SK-N-SH (cell line): ENCODE results near the gene TCP11L2. TPM values are rescaled to one million over a fixed set of nuclear protein-coding genes. Genes with fewer than 3 reads are reported as not detected.

Source experiments
- CTCF ChIA-PET: fragments of 300-600, 350-600 bp; formaldehyde crosslinking; extraction: SDS; loops from one replicate; lab custom pipeline; 2021; lab: Yijun Ruan, JAX
- POLR2A ChIA-PET: fragments of 350-600 bp; sonication (Branson Sonifier 250); formaldehyde crosslinking; extraction: SDS; loops from one replicate; lab custom pipeline; 2020; ENCODE audit warnings: antibody characterized with exemption, inconsistent platforms; lab: Yijun Ruan, JAX
- DNase-seq: peaks from one replicate; pipeline ENCODE4 v3.0.0; 2012
- H2AFZ ChIP-seq: fragments of 200-600 bp; sonication (generic); 2 replicates; pipeline ENCODE4 v1.8.1; 2016; ENCODE audit warnings: antibody characterized with exemption, mild to moderate bottlenecking, low read depth
- H3F3A ChIP-seq: fragments of 200-600 bp; sonication (generic); replicated peaks from 2 replicates; pipeline ENCODE3; 2016; ENCODE audit warnings: antibody characterized with exemption, mild to moderate bottlenecking; ENCODE audit not compliant: insufficient read depth
- H3K27ac ChIP-seq, 2 experiments: fragments of 200-500 bp in 1 of 2; fragments of 200-600 bp in 1 of 2; sonication (Bioruptor generic) in 1 of 2; sonication (generic), shearing (Covaris generic) in 1 of 2; 2 replicates each; pipeline versions ENCODE4 v1.5.1 to v1.6.1; 2014 to 2016; ENCODE audit warnings: low read depth in 2 of 2, inconsistent platforms in 1 of 2, low read length in 1 of 2, mild to moderate bottlenecking in 1 of 2, mixed read lengths in 1 of 2
- H3K27me3 ChIP-seq: fragments of 200-600 bp; sonication (generic), shearing (Covaris generic); 2 replicates; pipeline ENCODE4 v1.6.1; 2016; ENCODE audit warnings: mixed run types; ENCODE audit not compliant: insufficient read depth
- H3K36me3 ChIP-seq, 2 experiments: fragments of 200-500 bp in 1 of 2; fragments of 200-600 bp in 1 of 2; sonication (Bioruptor generic) in 1 of 2; sonication (generic) in 1 of 2; replicated peaks in 1 of 2; 2 replicates each; pipeline versions ENCODE3 to v1.5.1; 2014 to 2016; ENCODE audit warnings: low read length in 1 of 2, mild to moderate bottlenecking in 1 of 2; ENCODE audit not compliant: insufficient read depth in 2 of 2, control insufficient read depth in 1 of 2
- H3K4me1 ChIP-seq, 2 experiments: fragments of 200-500 bp in 1 of 2; fragments of 200-600 bp in 1 of 2; sonication (Bioruptor generic) in 1 of 2; sonication (generic), shearing (Covaris generic) in 1 of 2; 2 replicates each; pipeline versions ENCODE4 v1.5.1 to v1.6.1; 2014 to 2016; ENCODE audit warnings: low read depth in 1 of 2, low read length in 1 of 2, mixed run types in 1 of 2; ENCODE audit not compliant: insufficient read depth in 2 of 2, control insufficient read depth in 1 of 2
- H3K4me2 ChIP-seq: fragments of 200-600 bp; sonication (generic), shearing (Covaris generic); 2 replicates; pipeline ENCODE4 v1.6.1; 2017; ENCODE audit warnings: mixed run types
- H3K4me3 ChIP-seq, 2 experiments: fragments of 200-500 bp in 1 of 2; fragments of 200-600 bp in 1 of 2; sonication (Bioruptor generic) in 1 of 2; sonication (generic), shearing (Covaris generic) in 1 of 2; 2 replicates each; pipeline versions ENCODE4 v1.5.1 to v1.8.1; 2014 to 2016; ENCODE audit warnings: low read depth in 2 of 2, inconsistent platforms in 1 of 2, low read length in 1 of 2, mild to moderate bottlenecking in 1 of 2, mixed read lengths in 1 of 2, moderate library complexity in 1 of 2
- H3K79me2 ChIP-seq: fragments of 200-600 bp; sonication (generic); 2 replicates; pipeline ENCODE4 v1.8.1; 2017; ENCODE audit warnings: mild to moderate bottlenecking; ENCODE audit not compliant: insufficient read depth
- H3K9ac ChIP-seq: fragments of 200-600 bp; sonication (generic); 2 replicates; pipeline ENCODE4 v1.6.1; 2017; ENCODE audit warnings: mixed run types
- H3K9me2 ChIP-seq: fragments of 200-600 bp; sonication (generic); 2 replicates; pipeline ENCODE4 v1.6.1; 2017; ENCODE audit warnings: mixed run types
- H3K9me3 ChIP-seq: fragments of 200-600 bp; sonication (generic); 2 replicates; pipeline ENCODE4 v1.6.1; 2017; ENCODE audit warnings: mixed run types, mild to moderate bottlenecking, moderate library complexity
- H4K20me1 ChIP-seq: fragments of 200-600 bp; sonication (generic); 2 replicates; pipeline ENCODE4 v1.6.1; 2017; ENCODE audit warnings: mild to moderate bottlenecking, mixed run types; ENCODE audit not compliant: insufficient read depth
- CHD2 ChIP-seq: fragments of 150-350 bp; IDR thresholded peaks from 2 replicates; pipeline ENCODE4 v1.6.1; 2018; ENCODE audit warnings: low read length; ENCODE audit not compliant: partially characterized antibody
- CTCF ChIP-seq: fragments of 200-600 bp; sonication (generic); IDR thresholded peaks from 2 replicates; pipeline ENCODE4 v1.6.1; 2017; ENCODE audit warnings: antibody characterized with exemption, mild to moderate bottlenecking, moderate library complexity
- ELF1 ChIP-seq: IDR thresholded peaks from 2 replicates; pipeline ENCODE4 v1.4.0; 2012
- FOSL2 ChIP-seq: IDR thresholded peaks from 2 replicates; pipeline ENCODE4 v1.4.0; 2012; ENCODE audit warnings: low read depth, mild to moderate bottlenecking, moderate library complexity, borderline replicate concordance
- GABPA ChIP-seq: IDR thresholded peaks from 2 replicates; pipeline ENCODE4 v1.4.0; 2012; ENCODE audit warnings: low read depth, mild to moderate bottlenecking
- IRF3 ChIP-seq: fragments of 150-350 bp; IDR thresholded peaks from 2 replicates; pipeline ENCODE4 v1.6.1; 2016; ENCODE audit warnings: mild to moderate bottlenecking, low read depth, low read length
- MEF2A ChIP-seq: IDR thresholded peaks from 2 replicates; pipeline ENCODE4 v1.4.0; 2012; ENCODE audit warnings: low read depth, borderline replicate concordance
- MXI1 ChIP-seq: IDR thresholded peaks from 2 replicates; pipeline ENCODE4 v1.6.1; 2012; ENCODE audit warnings: mild to moderate bottlenecking, low read depth, low read length, improper control_type of control experiment
- NFIC ChIP-seq: IDR thresholded peaks from 2 replicates; pipeline ENCODE4 v1.4.0; 2012; ENCODE audit warnings: borderline replicate concordance
- NRF1 ChIP-seq: IDR thresholded peaks from 2 replicates; pipeline ENCODE4 v1.6.1; 2012; ENCODE audit warnings: low read depth, mild to moderate bottlenecking, low read length
- PBX3 ChIP-seq: IDR thresholded peaks from 2 replicates; pipeline ENCODE4; 2012
- RCOR1 ChIP-seq: fragments of 150-350 bp; IDR thresholded peaks from 2 replicates; pipeline ENCODE4 v1.6.1; 2017; ENCODE audit warnings: antibody characterized with exemption, low read length
- RFX5 ChIP-seq: IDR thresholded peaks from 2 replicates; pipeline ENCODE4 v1.6.1; 2012; ENCODE audit warnings: mild to moderate bottlenecking, improper control_type of control experiment, low read length
- SIN3A ChIP-seq: IDR thresholded peaks from 2 replicates; pipeline ENCODE4 v1.6.1; 2012; ENCODE audit warnings: low read depth, mild to moderate bottlenecking, low read length, moderate library complexity, borderline replicate concordance
- TAF1 ChIP-seq: IDR thresholded peaks from 2 replicates; pipeline ENCODE4 v1.6.1; 2012; ENCODE audit warnings: low read depth, mild to moderate bottlenecking, low read length, moderate library complexity, borderline replicate concordance
- TCF12 ChIP-seq: IDR thresholded peaks from 2 replicates; pipeline ENCODE4 v1.4.0; 2012
- TEAD4 ChIP-seq: IDR thresholded peaks from 2 replicates; pipeline ENCODE4 v1.4.0; 2012; ENCODE audit warnings: mild to moderate bottlenecking, borderline replicate concordance; ENCODE audit not compliant: insufficient read depth
- USF1 ChIP-seq: IDR thresholded peaks from 2 replicates; pipeline ENCODE4 v1.4.0; 2012; ENCODE audit warnings: low read depth, borderline replicate concordance
- USF2 ChIP-seq: fragments of 150-350 bp; IDR thresholded peaks from 2 replicates; pipeline ENCODE4 v1.6.1; 2017; ENCODE audit warnings: antibody characterized with exemption, low read length, low read depth, borderline replicate concordance
- YY1 ChIP-seq: IDR thresholded peaks from 2 replicates; pipeline ENCODE4 v1.4.0; 2012; ENCODE audit warnings: low read depth, mild to moderate bottlenecking
- ZBTB33 ChIP-seq: IDR thresholded peaks from 2 replicates; pipeline ENCODE4 v1.4.0; 2012; ENCODE audit warnings: low read depth, borderline replicate concordance
- WGBS: methylation state at CpG from one replicate; pipeline ENCODE4 v1.1.6; 2017; ENCODE audit warnings: low lambda C conversion rate; 5-methylcytosine and 5-hydroxymethylcytosine counted together
- polyA plus RNA-seq, 3 experiments: library from polyadenylated mRNA; depleted of rRNA; stranded (reverse); fragments of >200 nt; gene quantifications; 2 replicates each; pipeline ENCODE4 v1.2.3, GENCODE V29; 2012

The TCP11L2 gene
- polyA plus RNA-seq, 1 of the 3 experiments (the other 2 are of a cell fraction) = 4.0 TPM

GRCh38 chr12:106332536-106332935 lies 30.0 kb downstream of the TCP11L2 start:
- Histone ChIP-seq H2AFZ (no peak overlapping the region), H3K4me1 (no peaks in the 10 kb centered on the region), H3K4me2 (no peak overlapping the region), H3K9me3 (no peaks in the 10 kb centered on the region), H4K20me1 (no peaks in the 10 kb centered on the region), H3F3A (peaks cover 3% of the 10 kb centered on the region), H3K79me2 (no peaks in the 10 kb centered on the region), H3K27ac (no peak overlapping the region), H3K9me2 (no peaks in the 10 kb centered on the region), H3K4me3 (no peak overlapping the region), H3K27me3 (no peaks in the 10 kb centered on the region), H3K36me3 (peaks cover 4 to 9% of the 10 kb centered on the region in 2 experiments), H3K9ac (no peak overlapping the region)
- no peak for DNase-seq
- POLR2A ChIA-PET = no interaction called here
- TF ChIP-seq RFX5 (no peak), TEAD4 (no peak), CHD2 (no peak), ELF1 (no peak)
- CTCF ChIA-PET = interaction anchor here (1.8 kb wide), 1 partner anchor 106 kb away, joined by 5 read pairs; no protein-coding TSS in a partner anchor

GRCh38 chr12:106333010-106333409 lies 30.5 kb downstream of the TCP11L2 start:
- no peaks in the 10 kb centered on the region for H3K9me3 ChIP-seq
- 67% methylated on average over 2 of the region's 2 CpGs for WGBS
- peaks cover 4 to 9% of the 10 kb centered on the region in 2 experiments for H3K36me3 ChIP-seq
- no peaks in the 10 kb centered on the region for H3K4me1 ChIP-seq
- no peaks in the 10 kb centered on the region for H3K9me2 ChIP-seq
- no peaks in the 10 kb centered on the region for H3K27me3 ChIP-seq
- H3K9ac ChIP-seq = no peak overlapping the region
- no peak overlapping the region for H3K4me2 ChIP-seq
- POLR2A ChIA-PET = no interaction called here
- no peaks in the 10 kb centered on the region for H3K79me2 ChIP-seq
- H4K20me1 ChIP-seq = no peaks in the 10 kb centered on the region
- H3K4me3 ChIP-seq = no peak overlapping the region
- no peak for TF ChIP-seq CHD2
- TF ChIP-seq IRF3 = no peak
- no peak for TF ChIP-seq RCOR1
- no peak for TF ChIP-seq ELF1
- TF ChIP-seq TCF12 = no peak
- no peak for TF ChIP-seq USF1
- no peak for TF ChIP-seq MEF2A
- no peak for TF ChIP-seq NFIC
- no peak for TF ChIP-seq FOSL2
- TF ChIP-seq TAF1 = no peak
- no peak for TF ChIP-seq YY1
- no peak for TF ChIP-seq ZBTB33
- no peak for TF ChIP-seq RFX5
- no peak for TF ChIP-seq GABPA
- TF ChIP-seq PBX3 = no peak
- TF ChIP-seq MXI1 = no peak
- no peak for TF ChIP-seq NRF1
- TF ChIP-seq CTCF = no peak
- TF ChIP-seq USF2 = no peak
- no peak for TF ChIP-seq SIN3A
- TF ChIP-seq, all 33 proteins: peak for 0
- CTCF ChIA-PET = no interaction called here
- Histone ChIP-seq H3F3A (peaks cover 3% of the 10 kb centered on the region), H3K27ac (no peak overlapping the region), H2AFZ (no peak overlapping the region)
- DNase-seq = no peak
